Measurements from ENCODE around the gene SERINC5.

The SERINC5 gene

GRCh38 chr5:80220245-80220897, 35.5 kb downstream of the SERINC5 start:
- TF ChIP-seq, protein P1, sequence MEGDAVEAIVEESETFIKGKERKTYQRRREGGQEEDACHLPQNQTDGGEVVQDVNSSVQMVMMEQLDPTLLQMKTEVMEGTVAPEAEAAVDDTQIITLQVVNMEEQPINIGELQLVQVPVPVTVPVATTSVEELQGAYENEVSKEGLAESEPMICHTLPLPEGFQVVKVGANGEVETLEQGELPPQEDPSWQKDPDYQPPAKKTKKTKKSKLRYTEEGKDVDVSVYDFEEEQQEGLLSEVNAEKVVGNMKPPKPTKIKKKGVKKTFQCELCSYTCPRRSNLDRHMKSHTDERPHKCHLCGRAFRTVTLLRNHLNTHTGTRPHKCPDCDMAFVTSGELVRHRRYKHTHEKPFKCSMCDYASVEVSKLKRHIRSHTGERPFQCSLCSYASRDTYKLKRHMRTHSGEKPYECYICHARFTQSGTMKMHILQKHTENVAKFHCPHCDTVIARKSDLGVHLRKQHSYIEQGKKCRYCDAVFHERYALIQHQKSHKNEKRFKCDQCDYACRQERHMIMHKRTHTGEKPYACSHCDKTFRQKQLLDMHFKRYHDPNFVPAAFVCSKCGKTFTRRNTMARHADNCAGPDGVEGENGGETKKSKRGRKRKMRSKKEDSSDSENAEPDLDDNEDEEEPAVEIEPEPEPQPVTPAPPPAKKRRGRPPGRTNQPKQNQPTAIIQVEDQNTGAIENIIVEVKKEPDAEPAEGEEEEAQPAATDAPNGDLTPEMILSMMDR (IDR thresholded peaks at IDR 0.05; ENCODE audit: insufficient read depth, missing control alignments), result no peak
- no peak for DNase-seq (ENCODE audit: insufficient read length, low spot score)
- FAIRE-seq, result no peak

- TF ChIP-seq, protein P1 (IDR thresholded peaks at IDR 0.05; ENCODE audit: insufficient read depth, missing control alignments), result no peak
- FAIRE-seq (no peak), DNase-seq (ENCODE audit: insufficient read length, low spot score) (no peak)
Measured at GRCh38 chr5:80219391-80219790, 36.5 kb downstream of the SERINC5 start.

DNA sequence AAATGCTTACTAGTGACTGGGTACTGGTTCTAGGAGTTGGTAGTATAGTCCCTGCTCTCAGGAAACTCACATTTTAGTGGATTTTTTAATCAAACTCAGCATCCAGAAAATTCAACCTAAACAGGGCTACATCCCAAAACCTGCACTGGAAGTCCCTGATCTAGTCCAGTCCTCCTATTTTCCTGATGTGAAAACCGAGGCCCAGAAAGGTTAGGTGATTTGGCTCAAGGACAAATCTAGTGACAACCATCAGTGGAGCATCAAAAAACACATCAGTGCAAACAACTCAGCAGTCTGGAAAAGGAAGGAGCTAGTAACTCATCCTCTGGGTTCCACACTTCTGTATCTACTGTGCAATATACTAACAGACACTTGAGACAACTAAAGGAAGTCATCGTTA, 38.2 kb downstream of the SERINC5 start:
- DNase-seq (ENCODE audit: insufficient read length, low spot score) (no peak), FAIRE-seq (no peak)
- TF ChIP-seq, protein P1 (IDR thresholded peaks at IDR 0.05; ENCODE audit: insufficient read depth, missing control alignments), result no peak

DNA sequence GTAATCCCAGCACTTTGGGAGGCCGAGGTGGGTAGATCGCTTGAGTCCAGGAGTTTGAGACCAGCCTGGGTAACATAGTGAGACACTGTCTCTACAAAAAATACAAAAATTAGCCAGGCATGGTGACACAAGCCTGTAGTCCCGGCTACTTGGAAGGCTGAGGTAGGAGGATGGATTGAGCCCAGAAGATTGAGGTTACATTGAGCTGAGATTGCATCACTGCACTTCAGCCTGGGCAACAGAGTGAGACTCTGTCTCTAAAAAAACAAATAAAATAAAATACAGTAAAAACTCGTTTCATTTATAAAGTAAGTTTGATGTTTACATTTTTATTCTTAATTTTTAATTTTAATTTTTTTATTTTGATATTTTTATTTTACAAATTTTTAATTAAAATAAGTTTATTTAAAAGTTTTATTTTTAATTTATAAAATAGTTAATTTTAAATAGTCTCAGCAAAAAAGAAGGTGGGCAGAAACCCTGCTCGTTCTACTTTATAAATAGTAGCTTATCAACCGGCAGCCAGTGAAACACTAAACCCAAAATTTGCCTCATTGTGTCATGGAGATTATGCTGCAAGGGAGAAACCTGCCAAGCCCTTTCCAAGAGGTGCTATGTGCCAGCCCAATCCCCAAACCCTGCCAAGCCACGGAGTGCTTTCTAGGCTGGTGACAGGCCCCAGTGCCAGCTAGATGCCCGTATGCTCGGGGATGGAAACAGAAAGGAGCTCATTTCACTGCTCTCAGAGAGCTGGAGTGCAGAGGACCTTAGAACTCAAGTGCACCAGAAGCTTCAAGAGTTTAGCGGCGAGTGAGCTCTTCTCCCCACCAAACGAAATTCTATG, 38.9 kb downstream of the SERINC5 start:
- DNase-seq (ENCODE audit: insufficient read length, low spot score), result no peak
- FAIRE-seq, result no peak
- TF ChIP-seq, protein P1 (IDR thresholded peaks at IDR 0.05; ENCODE audit: insufficient read depth, missing control alignments), result no peak

GRCh38 chr5:80216096-80216495, 39.8 kb downstream of the SERINC5 start:
- TF ChIP-seq, protein P1 (IDR thresholded peaks at IDR 0.05; ENCODE audit: insufficient read depth, missing control alignments), result no peak
- FAIRE-seq (no peak), DNase-seq (ENCODE audit: insufficient read length, low spot score) (no peak)

DNA sequence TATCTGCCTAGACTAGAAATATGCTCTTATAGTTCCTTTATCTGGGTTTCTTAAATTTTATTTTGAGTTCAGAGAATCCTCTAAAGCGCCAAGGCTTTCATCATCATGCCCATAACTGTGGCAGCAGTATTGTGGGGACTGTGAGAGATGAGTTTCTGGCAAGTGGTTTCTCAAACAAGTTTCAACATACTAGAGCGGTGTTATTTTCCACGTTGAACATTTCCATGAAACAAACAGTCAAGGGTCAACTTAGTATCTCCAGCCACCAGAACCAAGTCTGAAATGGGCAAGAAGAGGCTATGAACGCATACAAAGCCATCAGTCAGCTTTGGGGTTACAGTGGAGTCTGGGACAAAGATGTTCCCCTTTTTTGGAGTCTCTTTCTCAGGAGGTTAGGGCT, 40.3 kb downstream of the SERINC5 start:
- DNase-seq (ENCODE audit: insufficient read length, low spot score) (no peak), FAIRE-seq (no peak)
- TF ChIP-seq, protein P1 (IDR thresholded peaks at IDR 0.05; ENCODE audit: insufficient read depth, missing control alignments), result no peak

DNA sequence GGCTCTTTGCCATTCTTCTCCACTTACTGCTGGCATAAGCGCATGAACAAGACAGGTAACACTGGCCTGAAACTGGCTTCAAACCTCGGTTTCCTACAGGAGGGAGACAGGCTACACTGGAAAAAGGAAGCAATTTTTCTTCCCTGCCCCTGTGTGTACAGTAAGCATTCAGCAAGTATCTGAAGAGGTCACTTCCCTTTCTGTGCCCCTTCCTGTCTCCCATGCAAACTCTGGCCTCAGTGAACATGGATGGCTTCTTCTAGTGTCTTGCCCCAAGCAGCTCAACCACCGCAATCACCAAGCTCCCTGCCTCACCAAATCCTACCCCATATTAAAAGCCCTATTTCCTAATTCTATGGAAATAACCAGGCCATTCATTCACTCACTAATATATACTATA, 42.4 kb downstream of the SERINC5 start:
- DNase-seq (ENCODE audit: insufficient read length, low spot score) (no peak), FAIRE-seq (no peak)
- TF ChIP-seq, protein P1 (IDR thresholded peaks at IDR 0.05; ENCODE audit: insufficient read depth, missing control alignments), result no peak

Data from D721Med (cell line).